Neural cell (in vitro differentiated cells): ENCODE results near the gene ERICH4.

Experiments used
- EP300 ChIP-seq: fragments of 450-650 bp; conservative IDR thresholded peaks from 2 replicates; pipeline ENCODE4 v1.6.1; 2014; ENCODE audit warnings: antibody characterized with exemption, mild to moderate bottlenecking, moderate library complexity; ENCODE audit not compliant: poor library complexity, severe bottlenecking
- EZH2 ChIP-seq: fragments of 200-600, 300-800 bp; shearing (Covaris generic), sonication (generic); IDR thresholded peaks from 2 replicates; pipeline ENCODE4 v1.6.1; 2014; ENCODE audit warnings: antibody characterized with exemption, low read length, borderline replicate concordance, mild to moderate bottlenecking; ENCODE audit not compliant: insufficient read depth, poor library complexity, severe bottlenecking
- POLR2AphosphoS5 ChIP-seq: IDR thresholded peaks from 2 replicates; pipeline ENCODE4 v1.6.1; 2012
- RAD21 ChIP-seq: fragments of 450-650 bp; conservative IDR thresholded peaks from 2 replicates; pipeline ENCODE4 v1.6.1; 2014; ENCODE audit warnings: antibody characterized with exemption, mild to moderate bottlenecking, moderate library complexity
- SMC3 ChIP-seq: fragments of 450-650 bp; conservative IDR thresholded peaks from 2 replicates; pipeline ENCODE4 v1.6.1; 2014; ENCODE audit warnings: antibody characterized with exemption, mild to moderate bottlenecking, moderate library complexity; ENCODE audit not compliant: poor library complexity
- TAF1 ChIP-seq: IDR thresholded peaks from 2 replicates; pipeline ENCODE4 v1.6.1; 2012; ENCODE audit warnings: low read depth
- TF ChIP-seq, protein P1 (sequence below): fragments of 450-650 bp; IDR thresholded peaks from 2 replicates; pipeline ENCODE4 v1.5.1; 2014; ENCODE audit warnings: antibody characterized with exemption, mild to moderate bottlenecking, moderate library complexity; ENCODE audit not compliant: poor library complexity, severe bottlenecking
- TF ChIP-seq, protein P2 (sequence below): IDR thresholded peaks from 2 replicates; pipeline ENCODE4 v1.6.1; 2012; ENCODE audit warnings: borderline replicate concordance

DNA sequence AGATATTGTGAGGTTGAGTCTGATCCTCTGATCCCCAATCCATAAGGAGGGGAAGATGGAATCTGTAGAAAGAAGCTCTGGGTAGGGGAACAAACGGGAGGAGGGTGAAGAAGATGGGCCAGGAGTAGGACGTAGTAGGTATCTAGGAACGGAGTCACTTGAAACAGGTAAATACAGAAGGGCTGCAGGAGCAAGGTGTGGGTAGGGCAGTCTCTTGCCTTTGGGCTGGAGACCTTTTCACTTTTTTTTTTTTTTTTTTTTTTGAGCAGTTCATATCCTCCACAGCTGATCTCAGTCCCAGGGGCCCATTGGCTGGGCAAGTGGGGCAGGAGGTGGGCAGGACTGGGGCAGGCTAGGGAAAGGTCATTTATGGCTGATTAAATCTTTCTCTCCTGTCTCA lies 43.9 kb upstream of the ERICH4 start:
- TF ChIP-seq, protein P1, sequence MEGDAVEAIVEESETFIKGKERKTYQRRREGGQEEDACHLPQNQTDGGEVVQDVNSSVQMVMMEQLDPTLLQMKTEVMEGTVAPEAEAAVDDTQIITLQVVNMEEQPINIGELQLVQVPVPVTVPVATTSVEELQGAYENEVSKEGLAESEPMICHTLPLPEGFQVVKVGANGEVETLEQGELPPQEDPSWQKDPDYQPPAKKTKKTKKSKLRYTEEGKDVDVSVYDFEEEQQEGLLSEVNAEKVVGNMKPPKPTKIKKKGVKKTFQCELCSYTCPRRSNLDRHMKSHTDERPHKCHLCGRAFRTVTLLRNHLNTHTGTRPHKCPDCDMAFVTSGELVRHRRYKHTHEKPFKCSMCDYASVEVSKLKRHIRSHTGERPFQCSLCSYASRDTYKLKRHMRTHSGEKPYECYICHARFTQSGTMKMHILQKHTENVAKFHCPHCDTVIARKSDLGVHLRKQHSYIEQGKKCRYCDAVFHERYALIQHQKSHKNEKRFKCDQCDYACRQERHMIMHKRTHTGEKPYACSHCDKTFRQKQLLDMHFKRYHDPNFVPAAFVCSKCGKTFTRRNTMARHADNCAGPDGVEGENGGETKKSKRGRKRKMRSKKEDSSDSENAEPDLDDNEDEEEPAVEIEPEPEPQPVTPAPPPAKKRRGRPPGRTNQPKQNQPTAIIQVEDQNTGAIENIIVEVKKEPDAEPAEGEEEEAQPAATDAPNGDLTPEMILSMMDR, result no peak
- no peak for TF ChIP-seq TAF1
- TF ChIP-seq POLR2AphosphoS5, result no peak
- TF ChIP-seq, protein P2, sequence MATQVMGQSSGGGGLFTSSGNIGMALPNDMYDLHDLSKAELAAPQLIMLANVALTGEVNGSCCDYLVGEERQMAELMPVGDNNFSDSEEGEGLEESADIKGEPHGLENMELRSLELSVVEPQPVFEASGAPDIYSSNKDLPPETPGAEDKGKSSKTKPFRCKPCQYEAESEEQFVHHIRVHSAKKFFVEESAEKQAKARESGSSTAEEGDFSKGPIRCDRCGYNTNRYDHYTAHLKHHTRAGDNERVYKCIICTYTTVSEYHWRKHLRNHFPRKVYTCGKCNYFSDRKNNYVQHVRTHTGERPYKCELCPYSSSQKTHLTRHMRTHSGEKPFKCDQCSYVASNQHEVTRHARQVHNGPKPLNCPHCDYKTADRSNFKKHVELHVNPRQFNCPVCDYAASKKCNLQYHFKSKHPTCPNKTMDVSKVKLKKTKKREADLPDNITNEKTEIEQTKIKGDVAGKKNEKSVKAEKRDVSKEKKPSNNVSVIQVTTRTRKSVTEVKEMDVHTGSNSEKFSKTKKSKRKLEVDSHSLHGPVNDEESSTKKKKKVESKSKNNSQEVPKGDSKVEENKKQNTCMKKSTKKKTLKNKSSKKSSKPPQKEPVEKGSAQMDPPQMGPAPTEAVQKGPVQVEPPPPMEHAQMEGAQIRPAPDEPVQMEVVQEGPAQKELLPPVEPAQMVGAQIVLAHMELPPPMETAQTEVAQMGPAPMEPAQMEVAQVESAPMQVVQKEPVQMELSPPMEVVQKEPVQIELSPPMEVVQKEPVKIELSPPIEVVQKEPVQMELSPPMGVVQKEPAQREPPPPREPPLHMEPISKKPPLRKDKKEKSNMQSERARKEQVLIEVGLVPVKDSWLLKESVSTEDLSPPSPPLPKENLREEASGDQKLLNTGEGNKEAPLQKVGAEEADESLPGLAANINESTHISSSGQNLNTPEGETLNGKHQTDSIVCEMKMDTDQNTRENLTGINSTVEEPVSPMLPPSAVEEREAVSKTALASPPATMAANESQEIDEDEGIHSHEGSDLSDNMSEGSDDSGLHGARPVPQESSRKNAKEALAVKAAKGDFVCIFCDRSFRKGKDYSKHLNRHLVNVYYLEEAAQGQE, result no peak
- no peak for TF ChIP-seq SMC3
- no peak for TF ChIP-seq EZH2
- TF ChIP-seq RAD21, result no peak
- TF ChIP-seq EP300, result no peak
